Thyroid gland (tissue), 4 donors: Measurements from ENCODE around the gene KANSL1. TPM values are rescaled to one million over a fixed set of nuclear protein-coding genes. Genes with fewer than 3 reads are reported as not detected.

ENCODE experiments used
- DNase-seq, 2 donors: peaks; one replicate each; pipeline ENCODE4 v3.0.0-alpha.2; 2019
- H3K27ac ChIP-seq, 3 donors: fragments of 200-600 bp; sonication (generic); 1 replicate in 2 of 3; 2 replicates in 1 of 3; pipeline ENCODE4 v1.5.1; 2016 to 2019; ENCODE audit warnings: mild to moderate bottlenecking in 1 of 3, moderate library complexity in 1 of 3
- H3K27me3 ChIP-seq: fragments of 200-600 bp; sonication (generic); one replicate; pipeline ENCODE4 v1.5.1; 2019
- H3K36me3 ChIP-seq, 2 donors: fragments of 200-600 bp; sonication (generic); one replicate each; pipeline ENCODE4 v1.5.1; 2016 to 2019
- H3K4me1 ChIP-seq, 2 donors: fragments of 200-600 bp; sonication (generic); one replicate each; pipeline ENCODE4 v1.5.1; 2017 to 2019
- H3K4me3 ChIP-seq, 3 donors: fragments of 200-600 bp; sonication (generic); replicated peaks in 1 of 3; 1 replicate in 2 of 3; 2 replicates in 1 of 3; pipeline ENCODE4 v1.5.1; 2016; ENCODE audit warnings: mild to moderate bottlenecking in 1 of 3
- H3K9me3 ChIP-seq: fragments of 200-600 bp; sonication (generic); one replicate; pipeline ENCODE4 v1.5.1; 2017
- POLR2A ChIP-seq, 2 donors: fragments of 450-650 bp; IDR thresholded peaks; one replicate each; pipeline ENCODE4 v1.6.1; 2017; ENCODE audit warnings: antibody characterized with exemption in 2 of 2, mild to moderate bottlenecking in 2 of 2, moderate library complexity in 1 of 2
- WGBS, 2 donors: methylation state at CpG; one replicate each; pipeline ENCODE4 v1.1.5; 2017; 5-methylcytosine and 5-hydroxymethylcytosine counted together
- intact Hi-C: fragments of 100-400 bp; cut with DNase I; formaldehyde crosslinking; loops from one replicate; pipeline ENCODE4 v1.15.1; 2023
- total RNA-seq, 4 donors: library from RNA; depleted of rRNA; stranded (reverse); fragments of >200 nt; gene quantifications; one replicate each; pipeline ENCODE4 v1.2.3, GENCODE V29; 2016
- TF ChIP-seq, protein P1 (sequence below), 6 experiments: fragments of 200-600 bp in 3 of 6; fragments of 450-650 bp in 3 of 6; sonication (generic) in 3 of 6; IDR thresholded peaks; one replicate each; pipeline ENCODE4 v1.5.1; 2016 to 2019; ENCODE audit warnings: antibody characterized with exemption in 6 of 6, mild to moderate bottlenecking in 2 of 6, inconsistent platforms in 1 of 6, moderate library complexity in 1 of 6

Gene KANSL1
- total RNA-seq, 4 donors from 2014 or later = 90.7 to 209 (median 124) TPM

DNA sequence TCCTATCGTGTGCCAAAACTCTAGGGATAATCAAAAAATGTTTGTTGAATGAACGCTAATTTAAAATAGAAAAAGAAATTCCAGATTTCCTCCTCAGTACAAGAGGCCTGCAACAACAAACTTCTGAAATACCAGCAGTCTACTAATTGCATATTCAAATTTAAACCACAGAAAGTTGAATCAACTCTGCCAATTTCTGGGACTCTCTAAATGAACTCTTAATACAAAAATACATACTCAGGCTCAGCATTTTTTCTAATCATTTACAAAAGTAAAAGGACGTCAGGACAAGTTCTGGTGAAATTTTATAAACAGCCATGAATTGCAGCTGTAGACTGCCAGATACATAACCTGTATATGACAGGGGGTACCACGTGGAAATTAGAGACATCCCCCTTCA, 49.0 kb downstream of the KANSL1 start:
- Histone ChIP-seq H3K9me3 (no peaks in the 10 kb centered on the region), H3K4me1 (peaks cover 46 to 64% of the 10 kb centered on the region in 2 donors), H3K27ac (peak overlapping the region in 2 of 3 donors; percentile 4 to 31), H3K4me3 (no peak overlapping the region), H3K27me3 (no peaks in the 10 kb centered on the region), H3K36me3 (no peaks in the 10 kb centered on the region)
- no peak for TF ChIP-seq POLR2A (IDR thresholded peaks at IDR 0.05)
- TF ChIP-seq, protein P1, sequence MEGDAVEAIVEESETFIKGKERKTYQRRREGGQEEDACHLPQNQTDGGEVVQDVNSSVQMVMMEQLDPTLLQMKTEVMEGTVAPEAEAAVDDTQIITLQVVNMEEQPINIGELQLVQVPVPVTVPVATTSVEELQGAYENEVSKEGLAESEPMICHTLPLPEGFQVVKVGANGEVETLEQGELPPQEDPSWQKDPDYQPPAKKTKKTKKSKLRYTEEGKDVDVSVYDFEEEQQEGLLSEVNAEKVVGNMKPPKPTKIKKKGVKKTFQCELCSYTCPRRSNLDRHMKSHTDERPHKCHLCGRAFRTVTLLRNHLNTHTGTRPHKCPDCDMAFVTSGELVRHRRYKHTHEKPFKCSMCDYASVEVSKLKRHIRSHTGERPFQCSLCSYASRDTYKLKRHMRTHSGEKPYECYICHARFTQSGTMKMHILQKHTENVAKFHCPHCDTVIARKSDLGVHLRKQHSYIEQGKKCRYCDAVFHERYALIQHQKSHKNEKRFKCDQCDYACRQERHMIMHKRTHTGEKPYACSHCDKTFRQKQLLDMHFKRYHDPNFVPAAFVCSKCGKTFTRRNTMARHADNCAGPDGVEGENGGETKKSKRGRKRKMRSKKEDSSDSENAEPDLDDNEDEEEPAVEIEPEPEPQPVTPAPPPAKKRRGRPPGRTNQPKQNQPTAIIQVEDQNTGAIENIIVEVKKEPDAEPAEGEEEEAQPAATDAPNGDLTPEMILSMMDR (IDR thresholded peaks at IDR 0.05) = no peak
- WGBS, 2 donors = 52 to 60% methylated on average over 4 of the region's 4 CpGs
- no peak for DNase-seq
- intact Hi-C loops = no loop called here

DNA sequence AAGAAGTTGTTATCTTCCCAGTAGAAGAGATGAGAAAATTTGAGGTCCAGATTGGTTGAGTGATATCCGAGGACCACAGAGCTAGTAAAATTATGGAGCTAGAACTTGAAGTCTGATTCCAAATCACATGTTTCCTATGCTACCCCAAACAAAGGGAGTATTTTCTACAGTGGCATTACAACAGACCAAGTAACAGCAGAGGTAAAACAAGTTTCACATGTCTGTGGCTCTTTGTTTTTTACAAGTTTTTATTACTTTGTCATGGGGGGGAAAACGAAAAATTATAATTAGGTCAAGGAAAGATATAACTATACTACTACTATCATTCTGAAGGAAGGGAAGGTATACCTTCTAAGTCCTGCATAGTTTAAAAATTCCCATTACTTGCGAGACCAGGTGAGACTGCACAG, 49.4 kb downstream of the KANSL1 start:
- intact Hi-C loops = no loop called here
- peak overlapping the region in 2 of 3 donors; percentile 4 to 31 for H3K27ac ChIP-seq
- peaks cover 46 to 69% of the 10 kb centered on the region in 2 donors for H3K4me1 ChIP-seq
- TF ChIP-seq POLR2A (IDR thresholded peaks at IDR 0.05) = no peak
- TF ChIP-seq, protein P1 (IDR thresholded peaks at IDR 0.05) = no peak
- H3K27me3 ChIP-seq = no peaks in the 10 kb centered on the region
- no peak overlapping the region for H3K4me3 ChIP-seq
- H3K36me3 ChIP-seq = no peaks in the 10 kb centered on the region
- DNase-seq = no peak
- WGBS, 2 donors = 58 to 73% methylated on average over 3 of the region's 3 CpGs
- no peaks in the 10 kb centered on the region for H3K9me3 ChIP-seq

- DNase-seq = no peak
- H3K4me3 ChIP-seq = no peak overlapping the region
- H3K36me3 ChIP-seq = no peaks in the 10 kb centered on the region
- 79 to 80% methylated on average over 5 of the region's 5 CpGs for WGBS, 2 donors
- H3K27ac ChIP-seq = no peak overlapping the region
- no peak for TF ChIP-seq POLR2A (IDR thresholded peaks at IDR 0.05)
- TF ChIP-seq, protein P1 (IDR thresholded peaks at IDR 0.05) = no peak
- intact Hi-C loops = no loop called here
- H3K27me3 ChIP-seq = no peaks in the 10 kb centered on the region
- no peaks in the 10 kb centered on the region for H3K9me3 ChIP-seq
- H3K4me1 ChIP-seq = peaks cover 45 to 83% of the 10 kb centered on the region in 2 donors
Observed at GRCh38 chr17:46141645-46142044, 51.6 kb downstream of the KANSL1 start.

GRCh38 chr17:46140645-46141197, 52.5 kb downstream of the KANSL1 start:
- H3K27me3 ChIP-seq = no peaks in the 10 kb centered on the region
- no peaks in the 10 kb centered on the region for H3K9me3 ChIP-seq
- no peak overlapping the region for H3K27ac ChIP-seq
- peaks cover 45 to 77% of the 10 kb centered on the region in 2 donors for H3K4me1 ChIP-seq
- 89 to 95% methylated on average over 2 of the region's 2 CpGs for WGBS, 2 donors
- H3K4me3 ChIP-seq = no peak overlapping the region
- TF ChIP-seq, protein P1 (IDR thresholded peaks at IDR 0.05) = no peak
- DNase-seq = no peak
- intact Hi-C loops = no loop called here
- H3K36me3 ChIP-seq = no peaks in the 10 kb centered on the region

DNA sequence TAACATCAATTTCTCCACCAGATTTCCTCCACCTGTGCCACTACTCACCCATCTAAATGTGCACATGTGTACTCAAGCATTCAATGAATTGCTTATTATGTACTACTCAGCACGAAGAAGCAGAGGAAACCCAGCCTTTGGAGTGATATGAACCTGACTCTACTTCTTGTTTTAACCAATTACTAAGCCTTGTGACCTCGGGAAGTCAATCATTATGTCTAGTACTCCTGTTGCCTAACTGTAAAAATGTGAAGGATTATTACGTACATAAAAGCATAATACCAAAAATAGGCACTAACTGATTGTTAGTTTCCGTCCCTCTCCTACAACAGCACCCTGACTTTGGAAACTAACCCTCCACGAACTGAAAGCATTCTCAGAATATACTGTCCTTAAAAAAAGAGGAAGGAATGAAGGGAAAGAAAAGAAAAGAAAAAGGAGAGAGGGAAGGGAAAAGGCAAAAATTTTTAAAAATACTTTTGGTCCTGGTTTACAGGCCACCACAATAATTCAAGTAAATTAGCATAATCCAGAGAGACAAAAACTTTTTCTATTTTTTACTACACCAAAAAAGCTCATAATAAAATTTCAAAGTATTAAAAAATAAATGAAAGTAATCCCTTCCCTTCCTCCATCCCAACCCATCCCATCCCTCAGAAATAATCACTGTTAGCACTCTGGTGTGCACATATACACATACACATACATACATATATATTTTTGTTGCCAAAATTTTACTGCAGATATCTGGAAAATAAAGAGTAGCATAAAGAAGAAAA, 53.6 kb downstream of the KANSL1 start:
- Histone ChIP-seq H3K27me3 (no peaks in the 10 kb centered on the region), H3K9me3 (no peaks in the 10 kb centered on the region), H3K4me1 (peaks cover 38 to 73% of the 10 kb centered on the region in 2 donors), H3K27ac (no peak overlapping the region), H3K4me3 (no peak overlapping the region), H3K36me3 (no peaks in the 10 kb centered on the region)
- TF ChIP-seq, protein P1 (IDR thresholded peaks at IDR 0.05) = no peak
- TF ChIP-seq POLR2A (IDR thresholded peaks at IDR 0.05) = no peak
- intact Hi-C loops = no loop called here
- 50 to 51% methylated on average over 5 of the region's 5 CpGs for WGBS, 2 donors
- no peak for DNase-seq
